Cardiac muscle cell (in vitro differentiated cells and primary cell): Measurements from ENCODE around the gene RASGRP3. TPM values are rescaled to one million over a fixed set of nuclear protein-coding genes. Genes with fewer than 3 reads are reported as not detected.

ENCODE experiments used
- DNase-seq, 2 donors: peaks; one replicate each; pipeline versions ENCODE4 v3.0.0 to v3.0.0-alpha.2; 2010 to 2017; ENCODE audit warnings: low read depth in 1 of 2, low spot score in 1 of 2
- H3K27ac ChIP-seq: fragments of 200-600 bp; sonication (generic); 2 replicates; pipeline ENCODE4 v1.5.1; 2016
- H3K27me3 ChIP-seq: fragments of 200-600 bp; sonication (generic); 2 replicates; pipeline ENCODE4 v1.6.0; 2016; ENCODE audit warnings: control low read depth
- H3K36me3 ChIP-seq: fragments of 200-600 bp; sonication (generic); 2 replicates; pipeline ENCODE4 v1.5.1; 2016; ENCODE audit warnings: control low read depth
- H3K4me1 ChIP-seq: fragments of 200-600 bp; sonication (generic); 2 replicates; pipeline ENCODE4 v1.8.1; 2017; ENCODE audit warnings: low read depth, mild to moderate bottlenecking, mixed run types
- H3K4me3 ChIP-seq: fragments of 200-600 bp; sonication (generic); 2 replicates; pipeline ENCODE4 v1.5.1; 2016; ENCODE audit warnings: mild to moderate bottlenecking
- H3K9me3 ChIP-seq: fragments of 200-600 bp; sonication (generic); 2 replicates; pipeline ENCODE4 v1.5.1; 2017; ENCODE audit warnings: low read depth, mild to moderate bottlenecking, control low read depth
- CTCF ChIP-seq: IDR thresholded peaks from 2 replicates; pipeline ENCODE4 v1.5.1; 2012; ENCODE audit warnings: low read depth, mild to moderate bottlenecking, low read length
- polyA plus RNA-seq: library from polyadenylated mRNA; unstranded; fragments of >200 nt; fragmentation: Nextera tagmentation; extraction: Ambion mirVana; gene quantifications from 2 replicates; pipeline ENCODE4 v1.2.1, GENCODE V29; 2016
- total RNA-seq: library from RNA; depleted of rRNA; stranded (reverse); fragments of >200 nt; gene quantifications from 2 replicates; pipeline ENCODE4 v1.2.3, GENCODE V29; 2016

Gene RASGRP3
- total and polyA plus RNA-seq, 2 experiments from 2014 or later = 19.8 to 21.3 TPM

- DNase-seq = no peak
Observed at GRCh38 chr2:33451214-33451613, 25.2 kb upstream of the RASGRP3 start.

GRCh38 chr2:33451825-33452224 lies 24.6 kb upstream of the RASGRP3 start:
- H3K9me3 ChIP-seq = no peaks in the 10 kb centered on the region
- no peak overlapping the region for H3K27ac ChIP-seq
- no peak overlapping the region for H3K4me3 ChIP-seq
- DNase-seq = no peak
- TF ChIP-seq CTCF = no peak
- H3K27me3 ChIP-seq = no peaks in the 10 kb centered on the region
- peaks cover 5% of the 10 kb centered on the region for H3K4me1 ChIP-seq
- H3K36me3 ChIP-seq = no peaks in the 10 kb centered on the region

More at GRCh38 chr2:33451214-33451613, 25.2 kb upstream of the RASGRP3 start:
- Histone ChIP-seq H3K9me3 (no peaks in the 10 kb centered on the region), H3K36me3 (no peaks in the 10 kb centered on the region), H3K27ac (no peak overlapping the region), H3K4me1 (no peaks in the 10 kb centered on the region), H3K27me3 (no peaks in the 10 kb centered on the region), H3K4me3 (no peak overlapping the region)
- TF ChIP-seq CTCF = no peak

- Histone ChIP-seq H3K4me3 (no peak overlapping the region), H3K4me1 (peaks cover 12% of the 10 kb centered on the region), H3K27me3 (no peaks in the 10 kb centered on the region), H3K27ac (no peak overlapping the region), H3K36me3 (no peaks in the 10 kb centered on the region), H3K9me3 (no peaks in the 10 kb centered on the region)
- TF ChIP-seq CTCF = no peak
- DNase-seq = no peak
Observed at GRCh38 chr2:33452545-33452944, 23.9 kb upstream of the RASGRP3 start.

- no peaks in the 10 kb centered on the region for H3K9me3 ChIP-seq
- H3K36me3 ChIP-seq = no peaks in the 10 kb centered on the region
- TF ChIP-seq CTCF = no peak
- H3K4me1 ChIP-seq = peaks cover 24% of the 10 kb centered on the region
- no peak for DNase-seq
- H3K4me3 ChIP-seq = no peak overlapping the region
- H3K27me3 ChIP-seq = no peaks in the 10 kb centered on the region
- no peak overlapping the region for H3K27ac ChIP-seq
Observed at GRCh38 chr2:33453905-33454479, 22.5 kb upstream of the RASGRP3 start.

- Histone ChIP-seq H3K36me3 (no peaks in the 10 kb centered on the region), H3K4me1 (peaks cover 24% of the 10 kb centered on the region), H3K27me3 (no peaks in the 10 kb centered on the region), H3K9me3 (no peaks in the 10 kb centered on the region), H3K27ac (peak overlapping the region; percentile 83), H3K4me3 (peak overlapping the region; percentile 22)
- peak; percentile 28 to 79 for DNase-seq
- TF ChIP-seq CTCF = no peak
Observed at GRCh38 chr2:33457556-33458247, 18.7 kb upstream of the RASGRP3 start.
